CD4-positive, alpha-beta T cell treated with Interleukin-15 for 4 hours (primary cell): Measurements from ENCODE around the gene SIVA1.

Source experiments
- DNase-seq: peaks from one replicate; pipeline ENCODE4 v3.0.0-alpha.2; 2020; ENCODE audit warnings: low spot score

Gene SIVA1, protein sequence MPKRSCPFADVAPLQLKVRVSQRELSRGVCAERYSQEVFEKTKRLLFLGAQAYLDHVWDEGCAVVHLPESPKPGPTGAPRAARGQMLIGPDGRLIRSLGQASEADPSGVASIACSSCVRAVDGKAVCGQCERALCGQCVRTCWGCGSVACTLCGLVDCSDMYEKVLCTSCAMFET

DNA sequence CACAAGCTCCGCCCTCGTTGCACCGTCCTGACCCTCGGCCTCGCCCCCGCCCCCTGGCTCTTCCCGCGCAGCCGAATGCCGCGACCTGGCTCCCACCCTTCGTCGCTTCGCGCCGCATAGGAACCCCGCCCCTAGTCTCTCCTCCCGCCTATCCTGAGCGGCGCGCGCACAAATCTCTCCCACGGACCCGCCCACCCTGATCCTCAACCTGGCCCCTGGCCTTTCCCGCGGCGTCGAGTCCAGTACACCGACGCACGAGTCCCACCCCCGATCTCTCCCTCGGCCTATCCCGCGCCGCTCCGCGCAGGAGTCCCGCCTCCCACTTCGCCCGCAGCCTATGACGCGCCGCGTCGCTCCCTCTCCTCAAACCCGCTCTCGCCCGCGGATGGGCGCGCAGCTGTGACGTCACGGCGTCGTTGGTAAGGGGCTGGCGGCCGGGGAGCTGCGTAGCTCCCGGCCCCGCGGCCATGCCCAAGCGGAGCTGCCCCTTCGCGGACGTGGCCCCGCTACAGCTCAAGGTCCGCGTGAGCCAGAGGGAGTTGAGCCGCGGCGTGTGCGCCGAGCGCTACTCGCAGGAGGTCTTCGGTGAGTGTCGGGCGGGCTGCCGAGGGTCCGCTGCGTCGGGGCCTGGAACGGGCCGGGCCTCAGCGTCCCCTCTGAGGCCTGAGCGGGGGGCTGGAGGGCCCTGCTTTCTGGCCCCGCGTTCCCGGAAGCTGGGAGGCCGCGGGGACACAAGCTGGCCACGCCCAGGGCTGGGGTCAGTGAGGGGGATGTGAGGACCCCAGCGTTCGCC is at the start of gene SIVA1:
TSS of gene SIVA1 (plus strand) at position 413 of the 793 bp plus-strand sequence. CDS start at position 468, 55 bp downstream.
- DNase-seq, result peak; percentile 99

DNA sequence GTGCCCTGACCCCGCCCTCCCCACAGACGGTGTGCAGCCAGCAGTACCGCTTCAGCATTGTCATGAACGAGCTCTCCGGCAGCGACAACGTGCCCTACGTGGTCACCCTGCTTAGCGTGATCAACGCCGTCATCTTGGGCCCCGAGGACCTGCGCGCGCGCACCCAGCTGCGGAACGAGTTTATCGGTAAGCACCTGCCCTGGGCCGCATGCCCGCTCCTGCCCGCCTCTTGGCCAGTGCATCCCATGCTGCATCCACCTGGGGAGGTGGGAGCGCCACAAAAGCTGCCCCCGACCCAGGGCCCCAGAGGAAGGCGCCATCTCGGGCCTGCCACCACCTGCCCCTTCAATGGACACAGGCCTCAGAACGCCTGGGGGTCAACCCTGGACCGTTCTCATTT is 49.7 kb upstream of the SIVA1 start:
- DNase-seq, result no peak

DNA sequence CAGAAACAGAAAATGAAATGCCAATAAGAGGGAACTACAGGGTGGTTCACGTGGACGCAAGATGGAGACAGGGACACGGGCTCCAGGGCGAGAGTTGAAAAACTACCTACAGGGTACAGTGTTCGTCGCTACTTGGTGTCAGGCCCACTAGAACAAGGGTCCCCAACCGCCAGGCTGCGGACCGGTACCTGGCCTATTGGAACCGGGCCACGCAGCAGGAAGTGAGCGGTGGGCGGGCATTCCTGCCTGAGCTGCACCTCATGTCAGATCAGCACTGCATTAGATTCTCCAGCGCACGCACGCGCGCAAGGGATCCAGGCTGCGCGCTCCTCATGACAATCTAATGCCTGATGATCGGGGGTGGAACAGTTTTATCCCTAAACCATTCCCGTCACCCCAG is 48.7 kb upstream of the SIVA1 start:
- no peak for DNase-seq

DNA sequence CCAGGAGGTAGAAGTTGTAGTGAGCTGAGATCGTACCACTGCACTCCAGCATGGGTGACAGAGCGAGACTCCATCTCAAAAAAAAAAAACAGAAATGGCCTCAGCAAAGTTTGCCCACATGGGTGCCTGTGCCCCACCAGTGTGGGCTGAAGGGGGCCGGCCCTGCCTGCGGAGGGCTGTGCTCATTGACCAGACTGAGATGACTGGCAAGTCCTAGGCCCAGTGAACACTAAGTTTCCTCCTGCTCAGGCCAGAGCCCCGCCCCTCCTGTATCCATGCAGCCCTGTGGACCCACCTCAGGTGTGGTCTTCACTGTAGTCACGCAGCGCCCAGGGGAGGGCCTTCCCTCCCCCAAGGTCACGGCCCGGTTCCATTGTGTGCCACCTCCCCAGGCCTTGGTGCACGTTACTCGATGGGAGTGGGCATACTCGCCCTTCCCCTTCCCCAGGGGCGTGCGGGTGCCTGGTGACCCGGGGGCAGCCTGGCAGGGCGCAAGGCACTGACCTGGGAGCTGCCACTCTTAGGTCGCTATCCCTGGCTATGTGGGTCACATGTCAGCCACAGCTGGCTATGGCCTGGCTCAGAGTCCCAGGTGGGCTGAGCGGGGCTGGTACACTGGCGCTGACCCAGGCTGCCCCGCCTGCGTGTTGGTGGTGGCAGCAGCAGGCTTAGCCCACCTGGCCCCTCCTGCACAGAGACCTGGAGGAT is 47.5 kb upstream of the SIVA1 start:
- no peak for DNase-seq

DNA sequence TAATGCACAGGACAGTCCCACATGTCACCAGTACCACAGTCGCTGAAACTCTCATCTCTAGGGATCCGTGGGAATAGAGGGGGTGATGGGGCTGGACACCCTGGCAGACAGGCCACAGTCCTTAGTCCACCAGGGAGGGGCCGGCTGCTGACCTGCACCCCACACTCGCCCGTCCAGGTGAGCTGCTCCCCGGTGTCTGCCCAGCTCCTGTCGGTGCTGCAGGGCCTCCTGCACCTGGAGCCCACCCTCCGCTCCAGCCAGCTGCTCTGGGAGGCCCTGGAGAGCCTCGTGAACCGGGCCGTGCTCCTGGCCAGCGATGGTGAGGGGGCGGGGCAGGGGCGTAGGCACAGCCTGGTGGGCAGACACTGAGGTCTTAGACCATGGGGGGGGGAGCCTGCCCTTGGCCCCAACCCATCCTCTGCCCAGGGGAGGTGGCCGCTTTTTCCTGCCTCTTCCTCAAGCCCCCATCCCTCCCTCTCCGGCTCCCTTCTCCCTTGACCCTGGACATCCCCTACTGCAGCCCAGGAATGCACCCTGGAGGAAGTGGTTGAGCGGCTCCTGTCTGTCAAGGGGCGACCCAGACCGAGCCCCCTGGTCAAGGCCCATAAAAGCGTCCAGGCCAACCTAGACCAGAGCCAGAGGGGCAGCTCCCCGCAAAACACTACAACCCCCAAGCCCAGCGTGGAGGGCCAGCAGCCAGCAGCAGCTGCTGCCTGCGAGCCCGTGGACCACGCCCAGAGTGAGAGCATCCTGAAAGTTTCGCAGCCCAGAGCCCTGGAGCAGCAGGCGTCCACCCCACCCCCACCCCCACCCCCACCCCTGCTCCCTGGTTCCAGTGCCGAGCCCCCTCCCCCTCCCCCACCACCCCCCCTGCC is 46.0 kb upstream of the SIVA1 start:
- no peak for DNase-seq

DNA sequence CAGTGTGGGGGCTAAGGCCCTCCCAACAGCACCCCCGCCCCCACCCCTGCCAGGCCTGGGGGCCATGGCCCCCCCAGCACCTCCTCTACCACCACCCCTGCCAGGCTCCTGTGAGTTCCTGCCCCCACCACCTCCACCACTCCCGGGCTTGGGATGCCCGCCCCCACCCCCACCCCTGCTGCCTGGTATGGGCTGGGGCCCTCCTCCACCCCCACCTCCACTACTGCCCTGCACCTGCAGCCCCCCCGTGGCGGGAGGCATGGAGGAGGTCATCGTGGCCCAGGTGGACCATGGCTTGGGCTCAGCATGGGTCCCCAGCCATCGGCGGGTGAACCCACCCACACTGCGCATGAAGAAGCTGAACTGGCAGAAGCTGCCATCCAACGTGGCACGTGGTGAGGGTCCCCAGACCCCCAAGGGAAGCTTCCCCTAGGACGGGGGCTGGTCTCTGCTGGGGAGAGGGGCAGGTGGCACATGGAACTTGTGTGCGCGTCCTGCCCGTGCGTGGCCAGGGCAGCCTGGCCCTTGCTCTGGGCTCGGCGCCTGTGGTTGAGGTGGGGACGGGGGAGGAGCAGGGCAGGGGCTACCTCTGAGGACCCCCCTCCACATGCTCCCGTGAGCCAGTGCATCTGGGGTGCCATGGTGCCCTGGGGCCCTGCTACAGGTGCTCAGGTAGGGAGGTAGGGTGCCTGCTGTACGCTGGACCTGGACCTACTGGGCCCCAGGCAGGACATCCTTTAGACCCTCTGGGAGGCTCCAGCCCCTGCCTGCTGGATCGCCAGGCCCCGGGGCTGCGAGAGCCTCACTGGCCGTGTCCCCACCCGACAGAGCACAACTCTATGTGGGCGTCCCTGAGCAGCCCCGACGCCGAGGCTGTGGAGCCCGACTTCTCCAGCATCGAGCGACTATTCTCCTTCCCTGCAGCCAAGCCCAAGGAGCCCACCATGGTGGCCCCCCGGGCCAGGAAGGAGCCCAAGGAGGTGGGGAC is 45.0 kb upstream of the SIVA1 start:
- DNase-seq, result no peak

DNA sequence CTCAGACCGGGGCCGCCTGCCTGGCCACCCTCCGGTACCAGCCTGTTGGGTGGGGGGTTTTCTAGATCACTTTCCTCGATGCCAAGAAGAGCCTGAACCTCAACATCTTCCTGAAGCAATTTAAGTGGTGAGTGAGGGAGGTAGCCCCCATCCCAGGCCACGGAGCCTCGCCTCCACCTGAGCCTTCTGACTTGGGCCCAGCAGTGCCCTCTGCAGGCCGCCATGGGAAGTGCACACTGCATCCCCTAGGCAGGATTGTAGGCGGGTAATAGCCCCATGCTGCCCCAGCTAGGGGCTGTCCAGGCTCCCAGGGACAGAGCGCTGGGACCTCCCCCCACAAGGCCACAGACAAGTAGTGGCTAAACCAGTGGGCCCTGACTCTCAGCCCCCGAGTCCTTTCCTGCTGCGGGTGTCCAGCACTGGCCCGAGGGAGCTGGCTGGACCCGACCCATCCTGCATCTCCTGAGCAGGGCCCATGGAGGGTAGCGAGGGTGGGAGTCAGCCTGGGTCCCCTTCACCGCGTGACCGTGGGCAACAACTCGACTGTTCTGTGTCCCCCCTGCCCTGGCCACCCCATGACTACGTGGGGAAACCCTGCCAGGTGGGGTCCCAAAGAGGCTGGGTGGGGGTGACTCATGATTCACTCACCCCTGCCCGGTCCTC is 44.2 kb upstream of the SIVA1 start:
- DNase-seq, result peak; percentile 75

DNA sequence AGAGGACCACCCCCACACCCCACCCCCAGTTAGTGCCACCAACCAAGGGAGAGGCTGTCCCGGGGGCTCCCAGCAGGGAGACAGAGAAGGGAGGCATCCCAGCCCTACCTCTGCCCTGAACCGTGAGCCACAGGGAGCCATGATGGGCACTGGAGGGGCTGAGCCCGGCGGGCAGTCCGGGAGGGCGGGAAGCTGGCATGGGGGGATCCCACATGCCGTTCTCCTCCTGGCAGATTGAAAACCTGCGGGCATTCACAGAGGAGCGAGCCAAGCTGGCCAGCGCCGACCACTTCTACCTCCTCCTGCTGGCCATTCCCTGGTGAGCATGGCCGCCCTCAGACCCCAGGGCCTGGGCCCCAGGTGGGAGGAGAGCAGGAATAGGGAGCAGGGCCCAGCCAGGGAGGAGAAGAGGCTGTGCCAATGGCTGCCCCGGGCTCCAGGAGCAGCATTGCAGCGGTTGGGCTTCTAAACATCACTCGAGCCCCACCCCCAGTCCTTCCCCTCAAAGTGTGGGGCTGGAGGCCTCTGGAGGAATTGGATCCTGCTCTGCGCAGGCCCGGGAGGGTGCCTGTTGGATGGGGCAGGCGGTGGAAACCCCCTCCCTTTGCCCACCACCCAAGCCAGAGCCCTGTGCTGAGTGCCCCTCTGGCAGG is 43.4 kb upstream of the SIVA1 start:
- no peak for DNase-seq

DNA sequence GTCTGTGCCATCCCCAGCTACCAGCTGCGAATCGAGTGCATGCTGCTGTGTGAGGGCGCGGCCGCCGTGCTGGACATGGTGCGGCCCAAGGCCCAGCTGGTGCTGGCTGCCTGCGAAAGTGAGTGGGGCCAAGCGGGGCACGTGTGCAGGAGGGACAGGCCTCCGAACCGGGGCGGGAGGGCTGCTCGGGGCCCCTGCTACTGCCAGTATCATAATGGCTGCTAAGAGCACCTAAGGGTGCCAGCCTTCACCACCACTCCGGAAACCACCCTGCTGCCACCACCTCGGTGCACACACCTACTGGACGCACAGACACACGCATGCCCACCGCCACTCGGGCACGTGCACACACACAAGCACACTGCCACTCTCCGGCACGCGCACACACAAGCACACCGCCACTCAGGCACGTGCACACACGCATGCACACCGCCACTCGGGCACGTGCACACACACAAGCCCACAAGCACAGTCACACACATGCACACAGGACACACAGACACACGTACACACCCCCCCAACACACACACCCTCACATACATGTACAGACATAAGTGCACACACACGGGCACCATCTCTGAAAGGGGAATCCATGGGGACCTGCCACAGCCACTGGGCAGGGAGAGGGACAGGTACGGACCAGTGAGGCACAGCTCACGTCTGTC is 42.7 kb upstream of the SIVA1 start:
- DNase-seq, result no peak

DNA sequence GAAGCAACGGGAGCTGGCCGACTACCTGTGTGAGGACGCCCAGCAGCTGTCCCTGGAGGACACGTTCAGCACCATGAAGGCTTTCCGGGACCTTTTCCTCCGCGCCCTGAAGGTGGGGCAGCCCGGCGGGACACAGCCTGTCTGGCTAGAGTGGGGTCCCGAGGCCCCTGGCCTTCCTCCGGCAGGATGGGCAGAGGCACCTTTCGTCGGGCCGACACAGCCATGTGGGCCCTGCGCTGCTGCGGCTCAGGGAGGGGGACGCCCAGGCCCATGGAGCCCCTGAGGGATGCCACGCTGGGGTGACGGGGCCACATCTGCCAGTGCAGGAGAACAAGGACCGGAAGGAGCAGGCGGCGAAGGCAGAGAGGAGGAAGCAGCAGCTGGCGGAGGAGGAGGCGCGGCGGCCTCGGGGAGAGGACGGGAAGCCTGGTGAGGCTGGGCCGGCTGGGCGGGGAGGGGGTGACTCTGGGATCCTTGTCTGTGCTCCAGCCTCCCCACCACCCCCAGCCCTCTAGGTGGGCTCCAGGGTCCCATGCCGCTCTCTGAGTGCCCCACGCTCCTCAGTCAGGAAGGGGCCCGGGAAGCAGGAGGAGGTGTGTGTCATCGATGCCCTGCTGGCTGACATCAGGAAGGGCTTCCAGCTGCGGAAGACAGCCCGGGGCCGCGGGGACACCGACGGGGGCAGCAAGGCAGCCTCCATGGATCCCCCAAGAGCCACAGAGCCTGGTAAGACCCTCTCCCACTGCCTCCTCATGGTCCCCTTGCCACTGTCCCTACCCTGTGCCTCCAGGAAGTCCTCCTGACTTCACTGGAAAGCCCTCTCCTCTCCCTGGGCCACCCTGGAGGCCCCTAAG is 39.8 kb upstream of the SIVA1 start:
- no peak for DNase-seq

DNA sequence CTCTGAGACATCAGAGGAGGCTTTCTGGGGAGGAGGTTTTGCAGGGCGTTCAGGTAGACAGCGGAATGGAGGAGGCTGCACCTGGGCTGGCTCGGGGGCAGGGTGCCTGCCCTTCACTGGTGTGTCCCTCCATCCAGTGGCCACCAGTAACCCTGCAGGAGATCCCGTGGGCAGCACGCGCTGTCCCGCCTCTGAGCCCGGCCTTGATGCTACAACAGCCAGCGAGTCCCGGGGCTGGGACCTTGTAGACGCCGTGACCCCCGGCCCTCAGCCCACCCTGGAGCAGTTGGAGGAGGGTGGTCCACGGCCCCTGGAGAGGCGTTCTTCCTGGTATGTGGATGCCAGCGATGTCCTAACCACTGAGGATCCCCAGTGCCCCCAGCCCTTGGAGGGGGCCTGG is 38.9 kb upstream of the SIVA1 start:
- DNase-seq, result no peak

DNA sequence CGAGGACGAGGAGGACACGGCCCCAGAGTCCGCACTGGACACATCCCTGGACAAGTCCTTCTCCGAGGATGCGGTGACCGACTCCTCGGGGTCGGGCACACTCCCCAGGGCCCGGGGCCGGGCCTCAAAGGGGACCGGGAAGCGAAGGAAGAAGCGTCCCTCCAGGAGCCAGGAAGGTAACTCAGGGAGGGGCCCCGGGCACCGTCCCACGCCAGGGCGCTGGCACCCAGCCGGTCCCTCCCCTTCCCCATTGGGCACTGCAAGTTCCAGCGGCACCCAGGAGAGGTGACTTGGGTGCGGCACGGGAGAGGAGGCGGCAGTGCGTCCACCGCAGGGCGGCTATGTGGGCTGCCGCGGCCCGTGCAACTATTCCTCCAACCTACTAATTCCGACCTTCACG is 38.3 kb upstream of the SIVA1 start:
- DNase-seq, result no peak

DNA sequence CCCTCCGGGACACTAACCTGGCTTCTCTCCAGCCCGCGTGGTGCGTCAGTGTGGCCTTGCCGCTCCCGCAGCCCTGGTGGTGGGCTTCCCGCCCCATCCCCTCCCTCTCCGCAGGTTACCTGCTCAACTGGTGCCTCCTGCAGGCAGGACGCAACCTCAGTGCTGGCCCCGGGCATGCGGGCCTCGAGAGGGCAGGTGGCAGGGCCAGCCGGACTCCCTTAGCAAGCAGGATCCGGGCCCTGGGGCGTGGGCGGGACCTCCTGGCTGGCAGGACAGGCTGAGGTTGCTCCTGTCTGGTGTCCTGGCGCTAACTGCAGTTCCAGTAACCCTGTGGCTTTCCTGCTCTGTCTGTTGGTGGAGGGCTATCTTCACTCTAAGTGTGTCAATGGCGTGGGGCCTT is 37.5 kb upstream of the SIVA1 start:
- DNase-seq, result no peak

DNA sequence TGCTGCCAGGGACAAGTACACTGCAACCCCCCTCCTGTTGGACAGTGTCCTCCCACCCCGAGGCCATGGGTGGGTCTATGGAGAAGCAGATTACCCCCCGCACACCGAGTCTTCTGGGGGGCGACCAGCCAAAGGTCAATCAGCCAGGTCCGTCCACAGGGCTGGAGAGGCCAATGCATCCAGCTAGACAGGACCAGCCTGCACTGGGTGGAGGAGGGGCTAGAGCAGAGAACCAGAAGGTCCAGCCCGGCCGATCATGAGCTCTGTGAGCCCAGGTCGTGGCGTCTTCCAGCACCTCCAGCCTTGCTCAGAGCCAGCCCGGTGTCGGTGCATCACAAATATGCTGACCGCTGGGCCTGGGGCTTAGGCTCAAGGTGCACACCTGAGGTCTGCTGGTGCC is 37.1 kb upstream of the SIVA1 start:
- DNase-seq, result no peak

DNA sequence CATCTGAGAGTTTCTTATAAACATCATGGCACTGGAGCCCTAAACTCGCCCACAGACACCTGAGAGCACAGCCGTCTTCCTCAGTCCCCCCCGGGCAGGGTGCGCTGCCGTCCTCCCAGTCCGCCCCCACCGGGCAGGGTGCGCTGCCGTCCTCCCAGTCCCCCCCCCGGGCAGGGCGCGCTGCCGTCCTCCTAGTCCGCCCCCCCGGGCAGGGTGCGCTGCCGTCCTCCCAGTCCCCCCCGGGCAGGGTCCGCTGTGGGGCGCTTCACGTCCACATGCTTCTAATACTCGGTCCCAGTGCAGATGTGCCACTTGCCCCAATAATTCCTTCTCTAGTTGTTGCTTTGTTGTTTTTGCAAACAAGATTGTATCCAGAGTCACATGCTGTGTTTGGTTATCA is 35.8 kb upstream of the SIVA1 start:
- DNase-seq, result no peak

DNA sequence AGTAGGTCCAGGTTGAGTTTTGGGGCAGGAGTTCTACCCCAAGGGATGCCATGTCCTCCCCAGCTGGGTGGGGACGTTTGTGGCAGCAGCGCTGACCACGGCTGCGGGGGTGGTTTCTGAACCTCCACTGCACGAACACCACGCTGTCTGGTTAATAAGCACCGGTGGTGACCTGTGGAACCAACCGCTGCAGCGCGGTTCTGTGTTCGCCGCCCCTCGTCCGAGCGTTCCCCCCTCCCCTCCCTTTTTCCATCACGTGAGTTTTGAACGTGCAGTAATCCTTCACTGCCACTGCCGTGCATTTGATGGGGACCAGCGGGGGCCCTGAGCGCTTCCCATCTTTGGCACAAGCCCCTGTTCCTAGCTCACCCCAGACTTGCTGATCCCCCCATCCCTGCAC is 35.3 kb upstream of the SIVA1 start:
- DNase-seq, result no peak

DNA sequence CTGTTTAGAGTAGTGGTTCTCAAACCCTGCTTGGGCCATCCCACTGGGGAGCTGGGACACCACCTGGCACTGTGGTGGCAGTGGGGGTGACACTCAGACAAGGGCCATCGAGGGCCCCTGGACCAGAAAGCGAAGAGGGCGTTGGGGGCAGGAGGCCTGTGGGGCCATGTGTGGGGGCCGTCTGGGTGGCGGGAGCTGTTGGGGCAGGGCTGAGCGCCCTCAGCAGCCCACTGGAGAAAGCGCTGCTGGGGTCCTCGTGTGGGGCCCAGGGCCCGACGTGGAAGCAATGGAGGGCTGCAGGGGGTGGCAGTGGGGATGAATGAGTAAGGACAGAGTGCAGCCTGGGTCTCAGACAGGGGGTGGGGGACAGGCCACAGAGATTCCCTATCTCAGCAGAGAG is 34.8 kb upstream of the SIVA1 start:
- no peak for DNase-seq

DNA sequence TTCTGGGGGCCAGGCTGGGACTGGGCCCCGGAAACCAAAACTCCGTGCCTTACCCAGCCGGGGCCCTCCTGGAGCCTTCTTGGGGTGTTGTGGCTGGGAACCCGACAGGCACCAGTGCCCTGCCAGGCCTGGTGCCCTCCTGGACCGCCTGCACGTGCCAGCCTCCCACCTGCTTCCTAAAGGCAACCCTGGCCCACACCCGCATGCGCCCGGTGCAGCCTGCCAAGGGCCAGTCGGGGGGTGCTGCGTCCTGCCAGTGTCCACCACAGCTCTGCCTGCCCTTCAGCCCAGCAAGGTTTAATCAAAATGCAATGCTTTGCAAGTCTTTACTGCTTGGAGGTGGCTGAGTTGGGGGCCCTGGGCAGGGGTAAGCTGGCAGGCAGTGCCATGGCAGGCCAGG is 34.1 kb upstream of the SIVA1 start:
- no peak for DNase-seq

DNA sequence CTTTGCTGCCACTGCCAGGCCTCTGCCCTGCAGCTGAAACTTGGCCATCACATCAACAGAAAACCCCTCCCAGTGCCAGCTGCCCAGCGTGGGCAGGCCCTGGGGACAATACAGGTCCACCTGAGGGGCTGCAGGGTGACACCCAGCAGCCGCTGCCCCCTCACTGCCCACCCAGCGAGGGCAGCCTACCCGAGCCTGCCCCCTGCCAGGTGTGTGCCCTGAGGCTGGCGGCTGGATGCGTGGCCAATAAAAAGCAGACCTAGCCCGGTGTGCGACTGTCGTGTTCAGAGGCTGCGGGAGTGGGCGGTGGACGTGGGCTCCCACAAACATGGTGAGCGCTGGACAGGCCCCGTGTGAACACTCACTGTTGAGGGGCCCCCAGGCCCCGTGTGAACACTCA is 33.6 kb upstream of the SIVA1 start:
- DNase-seq, result no peak
